B cell (primary cell): ENCODE data around the gene TAF4.

Source experiments
- CTCF ChIP-seq: fragments of 200-600 bp; IDR thresholded peaks from one replicate; pipeline ENCODE4 v1.8.0; 2022; ENCODE audit warnings: antibody characterized with exemption, mild to moderate bottlenecking
- EZH2 ChIP-seq: IDR thresholded peaks from 2 replicates; pipeline ENCODE4 v1.6.1; 2012; ENCODE audit warnings: borderline replicate concordance, low read depth, mild to moderate bottlenecking, moderate library complexity, low read length; ENCODE audit not compliant: insufficient read depth, poor library complexity, severe bottlenecking

- TF ChIP-seq CTCF: no peak
- TF ChIP-seq EZH2: no peak
These were observed 3.3 kb upstream of the TAF4 start for GRCh38 chr20:62068997-62069396.
